ENCODE data around the gene CUL2.

DNA sequence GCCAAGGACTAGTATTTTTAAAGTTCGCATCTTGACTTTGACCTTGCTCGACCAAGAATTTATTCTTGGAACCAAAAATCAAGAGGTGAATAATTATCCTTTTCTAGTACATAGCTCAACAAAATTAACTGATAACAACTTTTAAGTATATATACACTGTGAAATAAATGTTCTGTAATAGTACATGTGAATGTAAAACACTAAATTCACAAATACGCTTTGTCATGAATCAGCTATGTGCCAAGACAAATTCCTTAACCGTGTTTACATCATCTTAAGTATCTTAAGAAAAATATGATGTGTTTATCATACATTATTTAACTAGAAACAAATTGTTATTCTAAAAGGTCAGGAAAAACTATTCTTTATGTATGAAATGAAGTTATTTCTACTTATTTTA, 83.3 kb downstream of the CUL2 start:
- TF ChIP-seq POLR2A (IDR thresholded peaks at IDR 0.05): no peak
- TF ChIP-seq, protein P1, sequence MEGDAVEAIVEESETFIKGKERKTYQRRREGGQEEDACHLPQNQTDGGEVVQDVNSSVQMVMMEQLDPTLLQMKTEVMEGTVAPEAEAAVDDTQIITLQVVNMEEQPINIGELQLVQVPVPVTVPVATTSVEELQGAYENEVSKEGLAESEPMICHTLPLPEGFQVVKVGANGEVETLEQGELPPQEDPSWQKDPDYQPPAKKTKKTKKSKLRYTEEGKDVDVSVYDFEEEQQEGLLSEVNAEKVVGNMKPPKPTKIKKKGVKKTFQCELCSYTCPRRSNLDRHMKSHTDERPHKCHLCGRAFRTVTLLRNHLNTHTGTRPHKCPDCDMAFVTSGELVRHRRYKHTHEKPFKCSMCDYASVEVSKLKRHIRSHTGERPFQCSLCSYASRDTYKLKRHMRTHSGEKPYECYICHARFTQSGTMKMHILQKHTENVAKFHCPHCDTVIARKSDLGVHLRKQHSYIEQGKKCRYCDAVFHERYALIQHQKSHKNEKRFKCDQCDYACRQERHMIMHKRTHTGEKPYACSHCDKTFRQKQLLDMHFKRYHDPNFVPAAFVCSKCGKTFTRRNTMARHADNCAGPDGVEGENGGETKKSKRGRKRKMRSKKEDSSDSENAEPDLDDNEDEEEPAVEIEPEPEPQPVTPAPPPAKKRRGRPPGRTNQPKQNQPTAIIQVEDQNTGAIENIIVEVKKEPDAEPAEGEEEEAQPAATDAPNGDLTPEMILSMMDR (IDR thresholded peaks at IDR 0.05): no peak
